Measurements from ENCODE around the gene EIF4G1. TPM values are rescaled to one million over a fixed set of nuclear protein-coding genes. Genes with fewer than 3 reads are reported as not detected.

EIF4G1 gene
- total RNA-seq, 1 experiment from 2014 or later: 496 TPM

GRCh38 chr3:184283681-184284080 lies 30.7 kb upstream of the EIF4G1 start:
- H3K36me3 ChIP-seq (ENCODE audit: control insufficient read depth in 1 of 2, insufficient read depth in 2 of 2, low read length in 2 of 2): no peaks in the 10 kb centered on the region
- intact Hi-C loops (cut with micrococcal nuclease): loop anchor here (1.0 to 10.0 kb wide), 3 partner anchors 33 to 819 kb away; partner anchors contain the start of gene ABCC5
- H3K4me2 ChIP-seq (ENCODE audit: low read length): no peak overlapping the region
- H3K9me3 ChIP-seq (ENCODE audit: control insufficient read depth in 1 of 2, insufficient read depth in 1 of 2, low read depth in 1 of 2, low read length in 2 of 2): no peaks in the 10 kb centered on the region
- CTCF ChIA-PET: interaction anchor here (1.0 to 1.6 kb wide), 2 partner anchors 56 to 387 kb away, joined by 3 to 15 read pairs; no protein-coding TSS in a partner anchor
- DNase-seq (ENCODE audit: low read depth, low spot score) (no peak), ATAC-seq (no peak)
- no TSS peak for BruUV-seq (replicated peaks)
- H3K4me1 ChIP-seq (ENCODE audit: control insufficient read depth in 1 of 2, insufficient read depth in 2 of 2, low read length in 2 of 2): no peaks in the 10 kb centered on the region
- TF ChIP-seq SRF (IDR thresholded peaks at IDR 0.05; ENCODE audit: low read depth) (no peak), ZNF274 (IDR thresholded peaks at IDR 0.05; ENCODE audit: low read depth, low read length) (no peak), YY1 (IDR thresholded peaks at IDR 0.05; ENCODE audit: extremely low read depth, insufficient replicate concordance, low read depth, low read length) (no peak), FOSL1 (IDR thresholded peaks at IDR 0.05; ENCODE audit: low read depth) (no peak), EZH2phosphoT487 (IDR thresholded peaks at IDR 0.05; ENCODE audit: borderline replicate concordance) (no peak), SP1 (IDR thresholded peaks at IDR 0.05; ENCODE audit: low read depth) (no peak), CBX3 (IDR thresholded peaks at IDR 0.05; ENCODE audit: low read depth) (no peak), JUND (IDR thresholded peaks at IDR 0.05) (no peak), ZBTB33 (IDR thresholded peaks at IDR 0.05; ENCODE audit: extremely low read depth, insufficient replicate concordance, low read length) (no peak), SIN3A (IDR thresholded peaks at IDR 0.05; ENCODE audit: low read depth) (no peak), POLR2A (IDR thresholded peaks at IDR 0.05; ENCODE audit: borderline replicate concordance, extremely low read depth, insufficient read depth, insufficient read length) (no peak)
- POLR2A ChIA-PET: no interaction called here
- RAD21 ChIA-PET (ENCODE audit: low non-redundant PET in 1 of 2, low total read pairs in 2 of 2, uncharacterized antibody in 2 of 2, unreplicated experiment in 2 of 2): no interaction called here
- no peaks in the 10 kb centered on the region for H3K9me2 ChIP-seq (ENCODE audit: insufficient read depth)
- H3K27me3 ChIP-seq (ENCODE audit: insufficient read depth, low read length): no peaks in the 10 kb centered on the region
- no peaks in the 10 kb centered on the region for H4K20me1 ChIP-seq (ENCODE audit: insufficient read depth)
- H3K79me2 ChIP-seq (ENCODE audit: insufficient read depth, low read length): no peaks in the 10 kb centered on the region
- no peak overlapping the region for H3K9ac ChIP-seq (ENCODE audit: low read length)
- no peak overlapping the region for H3K4me3 ChIP-seq (replicated peaks in 1 of 2; ENCODE audit: low read depth in 1 of 2, low read length in 2 of 2)
- no peak overlapping the region for H3K27ac ChIP-seq (ENCODE audit: low read depth, low read length)
- no peak overlapping the region for H2AFZ ChIP-seq (ENCODE audit: low read depth, low read length, poor library complexity, severe bottlenecking)

Measured in HCT116 (cell line).